A549 treated with CpdA at 1 μM for 4 hours (cell line): ENCODE data around the gene ABCC1. TPM values are rescaled to one million over a fixed set of nuclear protein-coding genes. Genes with fewer than 3 reads are reported as not detected.

Source experiments
- total RNA-seq: library from RNA; stranded (reverse); fragments of 200-300 nt; extraction: Qiagen RNA extraction; gene quantifications from 5 replicates; pipeline ENCODE4 v1.2.3, GENCODE V29; 2022; ENCODE audit warnings: low read depth

Gene ABCC1
- total RNA-seq, result 100 to 119 TPM (median 109 TPM) in 5 replicates

GRCh38 chr16:15949210-15950160 is at the start of gene ABCC1:
Gene ABCC1, plus strand, starts transcription at chr16:15949616. Its CDS starts 136 bp downstream, at chr16:15949752.

Other genes with a start within 250 kb of the ABCC1 start
- gene MYH11, start 92.6 kb upstream of the ABCC1 start, total RNA-seq, result 0.02 to 0.13 TPM (median 0.04 TPM) in 5 replicates
- 39.2 to 51.9 TPM (median 46.2 TPM) in 5 replicates for gene CEP20, start 61.0 kb upstream of the ABCC1 start, total RNA-seq